HEK293 (cell line): ENCODE data around the gene COX6A1.

ENCODE experiments used
- SP2 ChIP-seq: fragments of 450-650 bp; formaldehyde crosslinking; IDR thresholded peaks from 2 replicates; pipeline ENCODE4 v1.5.1; 2016; ENCODE audit warnings: missing biosample characterization, missing genetic modification characterization
- ZBTB11 ChIP-seq: fragments of 450-650 bp; formaldehyde crosslinking; conservative IDR thresholded peaks from 2 replicates; pipeline ENCODE4 v1.5.1; 2016; ENCODE audit warnings: low read depth, missing biosample characterization, missing genetic modification characterization
- ZNF362 ChIP-seq: fragments of 450-650 bp; formaldehyde crosslinking; IDR thresholded peaks from 2 replicates; pipeline ENCODE4 v1.5.1; 2016; ENCODE audit warnings: missing biosample characterization, missing genetic modification characterization
- ZNF398 ChIP-seq: fragments of 450-650 bp; formaldehyde crosslinking; IDR thresholded peaks from 2 replicates; pipeline ENCODE4 v1.5.1; 2017; ENCODE audit warnings: missing biosample characterization, missing genetic modification characterization

- TF ChIP-seq SP2 (tag by site-specific recombination) (no peak), ZNF398 (no peak), ZBTB11 (tag by site-specific recombination) (no peak), ZNF362 (tag by site-specific recombination) (no peak)
Observed at GRCh38 chr12:120444676-120445075, 6.8 kb downstream of the COX6A1 start.
